Nephron progenitor cell (in vitro differentiated cells): ENCODE results near the gene RUNX1.

Source experiments
- DNase-seq: peaks from one replicate; pipeline ENCODE4 v3.0.0; 2021
- H3K27ac Mint-ChIP-seq: 2 replicates; pipeline ENCODE4 v1.8.0; 2021; ENCODE audit warnings: mild to moderate bottlenecking, moderate library complexity, mixed read lengths
- H3K27me3 Mint-ChIP-seq: 2 replicates; pipeline ENCODE4 v1.8.0; 2021; ENCODE audit warnings: mild to moderate bottlenecking, low read depth, mixed read lengths; ENCODE audit not compliant: poor library complexity
- H3K36me3 Mint-ChIP-seq: 2 replicates; pipeline ENCODE4 v1.8.0; 2021; ENCODE audit warnings: low read depth, mixed read lengths
- H3K4me1 Mint-ChIP-seq: 2 replicates; pipeline ENCODE4 v1.8.0; 2021; ENCODE audit warnings: mixed read lengths
- H3K4me3 Mint-ChIP-seq: 2 replicates; pipeline ENCODE4 v1.8.0; 2021; ENCODE audit warnings: mild to moderate bottlenecking, moderate library complexity, mixed read lengths
- H3K9me3 Mint-ChIP-seq: 2 replicates; pipeline ENCODE4 v1.8.0; 2021; ENCODE audit warnings: mild to moderate bottlenecking, moderate library complexity, mixed read lengths
- TF ChIP-seq, protein P1 (sequence below): fragments of 200-600 bp; sonication (generic); IDR thresholded peaks from 2 replicates; pipeline ENCODE4 v1.5.0; 2021; ENCODE audit warnings: antibody characterized with exemption

RUNX1 gene

DNA sequence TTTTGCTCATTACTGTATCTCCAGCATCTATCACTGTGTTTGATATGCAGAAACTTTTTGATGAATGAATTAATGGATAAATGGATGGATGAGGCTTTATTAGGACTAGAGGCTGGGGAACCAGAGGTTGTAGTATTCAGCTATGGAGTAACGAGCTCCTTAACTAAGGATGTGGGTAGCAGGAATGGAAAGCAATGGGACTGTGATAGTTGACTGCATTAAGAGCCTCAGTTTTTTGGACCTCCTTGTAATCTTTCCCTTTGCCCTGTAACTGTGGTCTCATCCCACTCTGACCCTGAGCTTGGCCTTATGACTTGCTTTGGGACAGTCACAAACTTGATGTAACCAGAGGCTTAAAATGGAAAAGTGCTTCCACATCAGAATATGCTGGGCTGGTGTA lies 9.0 kb upstream of the RUNX1 start:
- DNase-seq, result no peak
- Mint-ChIP-seq H3K9me3 (no peaks in the 10 kb centered on the region), H3K4me1 (peaks cover 12% of the 10 kb centered on the region), H3K4me3 (no peak overlapping the region), H3K27me3 (peaks cover 9% of the 10 kb centered on the region), H3K27ac (no peak overlapping the region), H3K36me3 (no peaks in the 10 kb centered on the region)
- TF ChIP-seq, protein P1, sequence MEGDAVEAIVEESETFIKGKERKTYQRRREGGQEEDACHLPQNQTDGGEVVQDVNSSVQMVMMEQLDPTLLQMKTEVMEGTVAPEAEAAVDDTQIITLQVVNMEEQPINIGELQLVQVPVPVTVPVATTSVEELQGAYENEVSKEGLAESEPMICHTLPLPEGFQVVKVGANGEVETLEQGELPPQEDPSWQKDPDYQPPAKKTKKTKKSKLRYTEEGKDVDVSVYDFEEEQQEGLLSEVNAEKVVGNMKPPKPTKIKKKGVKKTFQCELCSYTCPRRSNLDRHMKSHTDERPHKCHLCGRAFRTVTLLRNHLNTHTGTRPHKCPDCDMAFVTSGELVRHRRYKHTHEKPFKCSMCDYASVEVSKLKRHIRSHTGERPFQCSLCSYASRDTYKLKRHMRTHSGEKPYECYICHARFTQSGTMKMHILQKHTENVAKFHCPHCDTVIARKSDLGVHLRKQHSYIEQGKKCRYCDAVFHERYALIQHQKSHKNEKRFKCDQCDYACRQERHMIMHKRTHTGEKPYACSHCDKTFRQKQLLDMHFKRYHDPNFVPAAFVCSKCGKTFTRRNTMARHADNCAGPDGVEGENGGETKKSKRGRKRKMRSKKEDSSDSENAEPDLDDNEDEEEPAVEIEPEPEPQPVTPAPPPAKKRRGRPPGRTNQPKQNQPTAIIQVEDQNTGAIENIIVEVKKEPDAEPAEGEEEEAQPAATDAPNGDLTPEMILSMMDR, result no peak

DNA sequence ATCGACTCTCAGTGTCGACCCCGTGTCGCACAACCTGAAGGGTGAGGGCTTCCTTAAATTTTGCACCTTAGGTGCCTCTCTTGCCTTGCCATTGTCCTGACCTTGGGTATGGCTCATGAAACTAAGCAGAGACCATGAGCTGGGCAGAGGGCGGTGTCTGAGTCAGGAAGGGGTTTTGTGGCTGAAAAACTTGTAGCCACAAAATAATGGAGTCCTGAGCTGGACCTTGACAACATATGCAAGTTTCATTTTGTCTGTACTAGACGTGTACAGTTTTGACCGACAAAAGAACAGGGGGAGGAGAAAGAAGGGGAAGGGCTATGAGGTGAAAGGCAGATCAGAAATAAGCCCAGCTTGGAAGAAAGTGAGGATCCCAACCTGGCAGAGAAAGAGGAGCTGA lies 8.3 kb upstream of the RUNX1 start:
- H3K27ac Mint-ChIP-seq, result no peak overlapping the region
- H3K36me3 Mint-ChIP-seq, result no peaks in the 10 kb centered on the region
- H3K27me3 Mint-ChIP-seq, result peaks cover 11% of the 10 kb centered on the region
- no peak overlapping the region for H3K4me3 Mint-ChIP-seq
- H3K9me3 Mint-ChIP-seq, result no peaks in the 10 kb centered on the region
- H3K4me1 Mint-ChIP-seq, result peaks cover 16% of the 10 kb centered on the region
- TF ChIP-seq, protein P1, result no peak
- DNase-seq, result no peak

DNA sequence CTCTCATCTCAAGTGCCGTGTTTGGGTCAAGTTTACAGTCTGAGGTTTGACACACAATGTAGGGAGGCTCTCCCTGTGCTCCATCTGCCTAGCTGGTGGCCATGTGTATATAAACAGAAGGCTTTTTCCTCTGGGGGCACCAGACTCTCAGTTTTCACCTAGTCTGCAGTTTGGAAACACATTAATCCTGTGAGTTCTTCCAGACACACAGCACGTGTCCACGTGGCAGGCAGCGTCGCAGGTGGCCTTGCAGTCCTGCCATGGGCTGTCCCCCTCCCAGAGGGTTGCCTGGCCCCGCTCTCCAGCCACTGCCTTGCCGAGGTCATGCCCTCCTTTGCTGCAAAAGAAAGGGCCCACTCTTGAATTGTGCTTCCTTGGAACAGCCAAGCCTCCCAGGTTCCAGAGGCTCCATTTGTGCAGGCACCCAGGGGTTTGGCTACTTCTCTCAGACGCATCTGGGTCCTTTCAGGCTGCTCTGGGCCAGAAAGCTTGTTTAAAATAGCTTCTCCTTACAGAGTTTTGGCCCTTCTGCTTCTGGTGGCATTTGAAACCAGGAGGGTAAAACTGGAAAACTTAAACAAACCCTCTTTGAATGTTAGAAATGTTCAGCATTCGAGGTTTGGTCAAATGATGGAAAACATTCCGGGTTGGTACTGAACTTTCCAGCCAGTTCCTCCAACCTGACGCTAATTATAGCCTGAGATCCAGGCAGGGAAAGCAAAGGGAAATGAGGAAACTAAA lies 4.4 kb upstream of the RUNX1 start:
- Mint-ChIP-seq H3K36me3 (no peaks in the 10 kb centered on the region), H3K27ac (no peak overlapping the region), H3K4me1 (peaks cover 41% of the 10 kb centered on the region), H3K9me3 (no peaks in the 10 kb centered on the region), H3K27me3 (peaks cover 14% of the 10 kb centered on the region), H3K4me3 (no peak overlapping the region)
- TF ChIP-seq, protein P1, result no peak
- peak; percentile 33 for DNase-seq

DNA sequence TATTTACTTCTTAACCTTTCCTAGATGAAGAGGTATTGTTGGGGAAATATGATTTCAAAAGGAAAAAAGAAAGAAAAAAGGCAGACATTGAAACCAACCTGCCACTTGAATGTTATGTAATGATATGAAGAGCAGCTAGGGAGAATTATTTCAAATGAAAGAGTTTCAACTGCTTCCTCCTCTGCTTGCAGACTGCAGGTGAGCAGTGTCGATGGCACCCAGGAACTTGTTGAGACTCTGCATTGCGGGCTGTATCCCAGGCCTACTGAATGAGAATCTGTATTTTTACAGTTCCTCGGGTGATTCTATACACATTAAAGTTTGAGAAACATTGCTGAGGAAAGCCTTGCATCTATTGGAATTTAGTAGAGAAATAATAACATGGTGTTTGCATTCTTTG lies 3.7 kb upstream of the RUNX1 start:
- Mint-ChIP-seq H3K36me3 (no peaks in the 10 kb centered on the region), H3K27me3 (peaks cover 18% of the 10 kb centered on the region), H3K27ac (no peak overlapping the region), H3K4me3 (no peak overlapping the region), H3K4me1 (peaks cover 49% of the 10 kb centered on the region), H3K9me3 (no peaks in the 10 kb centered on the region)
- no peak for DNase-seq
- TF ChIP-seq, protein P1, result no peak

- peaks cover 20% of the 10 kb centered on the region for H3K27me3 Mint-ChIP-seq
- peaks cover 63% of the 10 kb centered on the region for H3K4me1 Mint-ChIP-seq
- H3K27ac Mint-ChIP-seq, result no peak overlapping the region
- H3K9me3 Mint-ChIP-seq, result no peaks in the 10 kb centered on the region
- TF ChIP-seq, protein P1, result peak; percentile 46
- H3K4me3 Mint-ChIP-seq, result no peak overlapping the region
- no peaks in the 10 kb centered on the region for H3K36me3 Mint-ChIP-seq
- DNase-seq, result peak; percentile 62
Observed at GRCh38 chr21:35051287-35051818, 2.3 kb upstream of the RUNX1 start.
